Measurements from ENCODE around the gene ITPR1.

ITPR1 gene

GRCh38 chr3:4497005-4497692, 4.0 kb downstream of the ITPR1 start:
- no peak for TF ChIP-seq ZNF274 (IDR thresholded peaks at IDR 0.05; ENCODE audit: low read depth, low read length)
- no peak overlapping the region for H3K4me3 ChIP-seq (ENCODE audit: low read length)

- no peak for TF ChIP-seq ZNF274 (IDR thresholded peaks at IDR 0.05; ENCODE audit: low read depth, low read length)
Observed at GRCh38 chr3:4497843-4498324, 4.7 kb downstream of the ITPR1 start.

GRCh38 chr3:4498446-4498845, 5.3 kb downstream of the ITPR1 start:
- no peak for TF ChIP-seq ZNF274 (IDR thresholded peaks at IDR 0.05; ENCODE audit: low read depth, low read length)
- H3K4me3 ChIP-seq (ENCODE audit: low read length), result no peak overlapping the region

More at GRCh38 chr3:4497843-4498324, 4.7 kb downstream of the ITPR1 start:
- H3K4me3 ChIP-seq (ENCODE audit: low read length), result no peak overlapping the region

GRCh38 chr3:4501437-4501836, 8.3 kb downstream of the ITPR1 start:
- TF ChIP-seq ZNF274 (IDR thresholded peaks at IDR 0.05; ENCODE audit: low read depth, low read length), result no peak
- no peak overlapping the region for H3K4me3 ChIP-seq (ENCODE audit: low read length)

- TF ChIP-seq ZNF274 (IDR thresholded peaks at IDR 0.05; ENCODE audit: low read depth, low read length), result no peak
- no peak overlapping the region for H3K4me3 ChIP-seq (ENCODE audit: low read length)
Observed at GRCh38 chr3:4501927-4502326, 8.8 kb downstream of the ITPR1 start.

GRCh38 chr3:4503050-4503449, 9.9 kb downstream of the ITPR1 start:
- TF ChIP-seq ZNF274 (IDR thresholded peaks at IDR 0.05; ENCODE audit: low read depth, low read length), result no peak
- H3K4me3 ChIP-seq (ENCODE audit: low read length), result no peak overlapping the region; the same call in 1 of the 2 replicates

GRCh38 chr3:4504340-4505261, 11.5 kb downstream of the ITPR1 start:
- TF ChIP-seq ZNF274 (IDR thresholded peaks at IDR 0.05; ENCODE audit: low read depth, low read length), result no peak
- peak overlapping the region; percentile 75; the same call in 1 of the 2 replicates for H3K4me3 ChIP-seq (ENCODE audit: low read length)

- H3K4me3 ChIP-seq (ENCODE audit: low read length), result peak overlapping the region; percentile 20; the same call in 1 of the 2 replicates
- TF ChIP-seq ZNF274 (IDR thresholded peaks at IDR 0.05; ENCODE audit: low read depth, low read length), result no peak
Observed at GRCh38 chr3:4505688-4506558, 12.8 kb downstream of the ITPR1 start.

GRCh38 chr3:4506559-4507023, 13.4 kb downstream of the ITPR1 start:
- no peak overlapping the region for H3K4me3 ChIP-seq (ENCODE audit: low read length)
- no peak for TF ChIP-seq ZNF274 (IDR thresholded peaks at IDR 0.05; ENCODE audit: low read depth, low read length)

- no peak overlapping the region for H3K4me3 ChIP-seq (ENCODE audit: low read length)
- TF ChIP-seq ZNF274 (IDR thresholded peaks at IDR 0.05; ENCODE audit: low read depth, low read length), result no peak
Observed at GRCh38 chr3:4507024-4507596, 14.0 kb downstream of the ITPR1 start.

- TF ChIP-seq ZNF274 (IDR thresholded peaks at IDR 0.05; ENCODE audit: low read depth, low read length), result no peak
Observed at GRCh38 chr3:4508048-4508981, 15.2 kb downstream of the ITPR1 start.

GRCh38 chr3:4509043-4509442, 15.9 kb downstream of the ITPR1 start:
- no peak overlapping the region for H3K4me3 ChIP-seq (ENCODE audit: low read length)
- TF ChIP-seq ZNF274 (IDR thresholded peaks at IDR 0.05; ENCODE audit: low read depth, low read length), result no peak

More at GRCh38 chr3:4508048-4508981, 15.2 kb downstream of the ITPR1 start:
- peak overlapping the region; percentile 11; the same call in 1 of the 2 replicates for H3K4me3 ChIP-seq (ENCODE audit: low read length)
